Thyroid gland (tissue), 4 donors: ENCODE data around the gene DAGLA.

Source experiments
- POLR2A ChIP-seq, 2 donors: fragments of 450-650 bp; IDR thresholded peaks; one replicate each; pipeline ENCODE4 v1.6.1; 2017; ENCODE audit warnings: antibody characterized with exemption in 2 of 2, mild to moderate bottlenecking in 2 of 2, moderate library complexity in 1 of 2
- TF ChIP-seq, protein P1 (sequence below), 6 experiments: fragments of 200-600 bp in 3 of 6; fragments of 450-650 bp in 3 of 6; sonication (generic) in 3 of 6; IDR thresholded peaks; one replicate each; pipeline ENCODE4 v1.5.1; 2016 to 2019; ENCODE audit warnings: antibody characterized with exemption in 6 of 6, mild to moderate bottlenecking in 2 of 6, inconsistent platforms in 1 of 6, moderate library complexity in 1 of 6

DNA sequence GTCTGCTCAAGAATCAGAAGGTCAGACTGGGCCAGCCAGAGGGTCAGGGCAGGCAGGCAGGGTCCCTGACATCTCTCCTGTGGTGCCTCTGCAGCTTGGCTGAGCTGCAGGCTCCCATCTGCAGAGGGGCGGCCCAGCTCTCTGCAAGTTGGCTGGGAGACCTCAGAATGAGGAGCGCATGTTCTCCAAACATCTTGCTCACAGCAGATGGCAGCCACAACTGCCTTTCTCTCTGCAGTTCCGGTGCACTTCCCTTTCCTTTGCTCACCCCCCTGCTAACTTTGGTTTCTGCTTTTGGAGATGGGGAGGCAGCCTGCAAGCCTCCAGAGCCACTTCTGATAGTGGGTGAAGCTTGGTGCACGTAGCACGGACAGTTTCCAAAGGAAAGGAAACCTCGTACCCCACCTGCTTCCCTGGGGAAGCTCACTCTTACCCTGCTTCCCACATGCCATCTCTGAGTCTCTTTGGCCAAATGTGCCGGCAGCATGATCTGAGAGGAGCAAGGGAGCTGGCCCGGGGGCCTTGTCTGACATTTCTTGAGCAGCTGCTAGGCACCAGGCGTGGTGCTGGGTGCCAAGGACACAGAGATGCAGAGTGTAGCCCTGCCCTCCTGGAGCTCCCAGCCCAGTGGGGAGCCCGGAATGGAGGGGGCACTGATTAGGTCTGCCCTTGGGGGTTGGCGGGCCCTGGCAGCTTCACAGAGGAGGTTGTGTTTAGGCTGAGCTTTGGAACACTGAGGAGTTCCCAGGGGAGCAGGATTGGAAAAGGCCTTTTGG is 18.2 kb downstream of the DAGLA start:
- TF ChIP-seq, protein P1, sequence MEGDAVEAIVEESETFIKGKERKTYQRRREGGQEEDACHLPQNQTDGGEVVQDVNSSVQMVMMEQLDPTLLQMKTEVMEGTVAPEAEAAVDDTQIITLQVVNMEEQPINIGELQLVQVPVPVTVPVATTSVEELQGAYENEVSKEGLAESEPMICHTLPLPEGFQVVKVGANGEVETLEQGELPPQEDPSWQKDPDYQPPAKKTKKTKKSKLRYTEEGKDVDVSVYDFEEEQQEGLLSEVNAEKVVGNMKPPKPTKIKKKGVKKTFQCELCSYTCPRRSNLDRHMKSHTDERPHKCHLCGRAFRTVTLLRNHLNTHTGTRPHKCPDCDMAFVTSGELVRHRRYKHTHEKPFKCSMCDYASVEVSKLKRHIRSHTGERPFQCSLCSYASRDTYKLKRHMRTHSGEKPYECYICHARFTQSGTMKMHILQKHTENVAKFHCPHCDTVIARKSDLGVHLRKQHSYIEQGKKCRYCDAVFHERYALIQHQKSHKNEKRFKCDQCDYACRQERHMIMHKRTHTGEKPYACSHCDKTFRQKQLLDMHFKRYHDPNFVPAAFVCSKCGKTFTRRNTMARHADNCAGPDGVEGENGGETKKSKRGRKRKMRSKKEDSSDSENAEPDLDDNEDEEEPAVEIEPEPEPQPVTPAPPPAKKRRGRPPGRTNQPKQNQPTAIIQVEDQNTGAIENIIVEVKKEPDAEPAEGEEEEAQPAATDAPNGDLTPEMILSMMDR (IDR thresholded peaks at IDR 0.05), result no peak
- TF ChIP-seq POLR2A (IDR thresholded peaks at IDR 0.05), result no peak
